NB4 (cell line): ENCODE measurements around the gene MELK.
"Not testable (repeated sequence)": the region's sequence is repeated elsewhere in the genome, so short reads cannot be mapped to it uniquely, and the experiment has no call there.

Experiments used
- DNase-seq: peaks from one replicate; pipeline ENCODE4 v3.0.0; 2010; ENCODE audit warnings: low read depth
- H3K4me3 ChIP-seq: one replicate; pipeline ENCODE4 v1.5.1; 2011; ENCODE audit warnings: mild to moderate bottlenecking, low read depth, low read length, moderate library complexity
- MYC ChIP-seq: IDR thresholded peaks from 2 replicates; pipeline ENCODE4 v1.6.1; 2011; ENCODE audit warnings: low read depth, low read length
- POLR2A ChIP-seq: IDR thresholded peaks from 2 replicates; pipeline ENCODE4 v1.6.1; 2011; ENCODE audit warnings: mild to moderate bottlenecking; ENCODE audit not compliant: insufficient read length; ENCODE audit errors: extremely low read depth
- TF ChIP-seq, protein P1 (sequence below): IDR thresholded peaks from one replicate; pipeline ENCODE4 v1.5.1; 2012; ENCODE audit warnings: low read depth, low read length
- TF ChIP-seq, protein P2 (sequence below): IDR thresholded peaks from 2 replicates; pipeline ENCODE4 v1.6.1; 2011; ENCODE audit warnings: low read depth, low read length

The MELK gene

DNA sequence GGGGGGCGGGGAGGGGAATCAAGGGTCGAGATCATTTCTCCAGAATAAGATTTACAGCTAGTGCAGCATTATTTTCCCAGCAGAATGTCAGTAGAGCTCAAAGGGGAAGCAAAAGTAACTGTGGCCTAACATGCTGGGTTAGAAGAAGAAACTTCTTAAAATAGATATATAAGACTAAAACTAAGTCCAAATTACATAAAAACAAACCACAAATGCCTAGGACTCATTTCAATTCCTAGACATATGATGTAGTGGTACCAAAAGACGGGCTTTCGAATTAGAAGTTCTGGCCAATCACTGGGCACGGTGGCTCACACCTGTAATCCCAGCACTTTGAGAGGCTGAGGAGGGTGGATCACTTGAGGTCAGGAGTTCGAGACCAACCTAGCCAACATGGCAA, 20.8 kb upstream of the MELK start:
- no peak for DNase-seq

DNA sequence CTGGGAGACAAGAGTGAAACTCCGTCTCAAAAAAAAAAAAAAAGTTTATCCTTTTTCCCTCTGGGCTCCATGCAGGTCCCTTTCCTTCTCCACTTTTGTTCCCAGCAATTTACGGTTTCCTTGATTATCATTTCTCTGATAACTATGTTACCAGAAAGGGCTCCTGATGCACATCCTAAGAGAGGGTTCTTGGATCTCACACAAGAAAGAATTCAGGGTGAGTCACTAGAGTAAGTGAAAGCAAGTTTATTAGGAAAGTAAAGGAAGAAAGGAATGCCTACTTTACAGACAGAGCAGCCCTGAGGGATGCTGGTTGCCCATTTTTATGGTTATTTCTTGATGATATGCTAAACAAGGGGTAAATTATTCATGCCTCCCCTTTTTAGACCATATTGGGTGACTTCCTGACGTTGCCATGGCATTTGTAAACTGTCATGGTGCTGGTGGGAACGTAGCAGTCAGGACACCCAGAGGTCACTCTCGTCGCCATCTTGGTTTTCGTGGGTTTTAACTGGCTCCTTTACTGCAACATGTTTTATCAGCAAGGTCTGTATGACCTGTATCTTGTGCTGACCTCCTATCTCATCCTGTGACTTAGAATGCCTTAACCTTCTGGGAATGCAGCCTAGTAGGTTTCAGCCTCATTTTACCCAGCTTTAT, 13.5 kb upstream of the MELK start:
- DNase-seq, result no peak
- TF ChIP-seq, protein P1, sequence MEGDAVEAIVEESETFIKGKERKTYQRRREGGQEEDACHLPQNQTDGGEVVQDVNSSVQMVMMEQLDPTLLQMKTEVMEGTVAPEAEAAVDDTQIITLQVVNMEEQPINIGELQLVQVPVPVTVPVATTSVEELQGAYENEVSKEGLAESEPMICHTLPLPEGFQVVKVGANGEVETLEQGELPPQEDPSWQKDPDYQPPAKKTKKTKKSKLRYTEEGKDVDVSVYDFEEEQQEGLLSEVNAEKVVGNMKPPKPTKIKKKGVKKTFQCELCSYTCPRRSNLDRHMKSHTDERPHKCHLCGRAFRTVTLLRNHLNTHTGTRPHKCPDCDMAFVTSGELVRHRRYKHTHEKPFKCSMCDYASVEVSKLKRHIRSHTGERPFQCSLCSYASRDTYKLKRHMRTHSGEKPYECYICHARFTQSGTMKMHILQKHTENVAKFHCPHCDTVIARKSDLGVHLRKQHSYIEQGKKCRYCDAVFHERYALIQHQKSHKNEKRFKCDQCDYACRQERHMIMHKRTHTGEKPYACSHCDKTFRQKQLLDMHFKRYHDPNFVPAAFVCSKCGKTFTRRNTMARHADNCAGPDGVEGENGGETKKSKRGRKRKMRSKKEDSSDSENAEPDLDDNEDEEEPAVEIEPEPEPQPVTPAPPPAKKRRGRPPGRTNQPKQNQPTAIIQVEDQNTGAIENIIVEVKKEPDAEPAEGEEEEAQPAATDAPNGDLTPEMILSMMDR, result no peak
- TF ChIP-seq, protein P2, sequence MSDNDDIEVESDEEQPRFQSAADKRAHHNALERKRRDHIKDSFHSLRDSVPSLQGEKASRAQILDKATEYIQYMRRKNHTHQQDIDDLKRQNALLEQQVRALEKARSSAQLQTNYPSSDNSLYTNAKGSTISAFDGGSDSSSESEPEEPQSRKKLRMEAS, result no peak
- TF ChIP-seq POLR2A (no peak), MYC (no peak)
- H3K4me3 ChIP-seq, result no peak overlapping the region

More for the DNA sequence above, 20.8 kb upstream of the MELK start:
- TF ChIP-seq, protein P1, result no peak
- TF ChIP-seq, protein P2, result no peak
- TF ChIP-seq POLR2A, result no peak
- no peak for TF ChIP-seq MYC
- H3K4me3 ChIP-seq, result no peak overlapping the region

DNA sequence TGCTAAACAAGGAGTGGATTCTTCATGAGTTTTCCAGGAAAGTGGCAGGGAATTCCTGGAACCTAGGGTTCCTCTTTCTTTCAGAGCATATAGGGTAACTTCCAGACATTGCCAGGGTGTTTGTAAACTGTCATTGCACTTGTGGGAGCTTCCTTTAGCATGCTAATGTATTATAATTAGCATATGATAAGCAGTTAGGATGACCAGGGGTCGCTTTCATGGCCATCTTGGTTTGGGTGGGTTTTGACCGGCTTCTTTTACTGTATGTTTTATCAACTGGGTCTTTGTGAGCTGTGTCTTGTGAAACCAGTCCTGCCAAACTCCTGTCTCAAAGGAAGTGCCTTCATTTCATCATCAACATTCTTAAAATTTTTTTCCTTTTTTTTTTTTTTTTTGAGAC, 11.9 kb upstream of the MELK start:
- no peak for DNase-seq
- TF ChIP-seq MYC (no peak), POLR2A (no peak)
- TF ChIP-seq, protein P1, result no peak
- TF ChIP-seq, protein P2, result no peak
- H3K4me3 ChIP-seq, result no peak overlapping the region

DNA sequence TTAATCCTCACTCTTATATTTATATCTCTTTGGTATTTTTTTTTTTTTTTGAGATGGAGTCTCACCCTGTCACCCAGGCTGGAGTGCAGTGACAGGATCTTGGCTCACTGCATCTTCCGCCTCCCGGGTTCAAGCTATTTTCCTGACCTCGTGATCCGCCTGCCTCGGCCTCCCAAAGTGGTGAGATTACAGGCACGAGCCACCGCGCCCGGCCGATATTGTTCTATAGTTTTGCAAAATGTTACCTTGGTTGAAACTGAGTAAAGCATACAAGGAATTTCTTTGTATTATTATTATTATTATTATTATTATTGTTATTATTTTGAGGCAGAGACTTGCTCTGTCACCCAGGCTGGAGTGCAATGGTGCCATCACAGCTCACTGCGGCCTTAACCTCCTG, 9.9 kb upstream of the MELK start:
- H3K4me3 ChIP-seq, DNase-seq: not testable (repeated sequence)

DNA sequence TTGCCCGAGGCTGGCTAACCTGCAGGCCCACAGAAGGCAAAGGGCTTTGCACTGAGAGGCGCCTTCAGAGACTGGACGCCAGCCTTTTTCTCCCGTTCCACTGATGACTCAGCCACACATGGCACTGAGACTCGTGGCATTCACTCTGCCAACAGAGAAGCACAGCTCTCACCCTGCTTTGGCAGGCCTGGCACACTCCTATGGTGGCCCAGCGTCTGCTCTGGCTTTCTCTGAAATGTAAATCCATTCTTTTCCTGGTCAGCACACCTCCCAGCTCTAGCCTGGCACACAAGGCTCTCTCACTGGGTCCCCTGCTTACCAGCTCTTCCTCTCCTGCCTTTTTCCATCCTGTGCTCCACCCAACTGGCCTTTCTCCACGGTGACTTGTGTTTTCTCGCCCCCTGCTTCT, 5.9 kb upstream of the MELK start:
- no peak for TF ChIP-seq POLR2A
- TF ChIP-seq, protein P2, result no peak
- TF ChIP-seq, protein P1, result no peak
- no peak for TF ChIP-seq MYC
- H3K4me3 ChIP-seq, result no peak overlapping the region
- DNase-seq, result no peak

DNA sequence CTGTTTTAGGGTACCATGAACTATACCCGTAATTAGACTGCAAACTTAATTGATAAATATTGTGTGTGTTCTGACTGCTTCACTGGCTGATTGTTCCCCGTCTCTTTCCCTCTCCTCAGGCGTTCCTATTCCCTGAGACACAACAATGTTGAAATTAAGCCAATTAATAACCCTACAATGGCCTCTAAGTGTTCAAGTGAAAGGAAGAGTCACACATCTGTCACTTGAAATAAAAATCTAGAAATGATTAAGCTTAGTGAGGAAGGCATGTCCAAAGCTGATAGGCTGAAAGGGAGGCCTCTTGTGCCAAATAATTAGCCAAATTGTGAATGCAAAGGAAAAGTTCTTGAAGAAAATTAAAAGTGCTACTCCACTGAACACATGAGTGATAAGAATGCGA, 4.0 kb upstream of the MELK start:
- H3K4me3 ChIP-seq, DNase-seq: not testable (repeated sequence)

DNA sequence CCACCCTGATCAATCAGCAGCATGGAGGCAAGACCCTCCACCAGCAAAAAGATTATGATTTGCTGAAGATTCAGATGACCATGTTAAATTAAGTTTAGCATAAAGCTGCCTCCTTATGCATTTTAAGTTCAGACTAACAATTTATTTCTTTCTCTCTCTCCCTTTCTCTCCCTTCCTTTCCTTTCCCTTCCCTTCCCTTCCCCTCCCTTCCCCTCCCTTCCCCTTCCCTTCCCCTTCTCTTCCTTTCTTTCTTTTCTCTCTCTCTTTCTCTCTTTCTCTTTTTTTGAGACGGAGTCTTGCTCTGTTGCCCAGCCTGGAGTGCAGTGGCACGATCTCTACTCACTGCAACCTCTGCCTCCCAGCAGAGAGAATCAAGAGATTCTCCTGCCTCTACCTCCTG, 1.4 kb upstream of the MELK start:
- TF ChIP-seq, protein P2, result no peak
- H3K4me3 ChIP-seq, result no peak overlapping the region
- DNase-seq, result no peak

DNA sequence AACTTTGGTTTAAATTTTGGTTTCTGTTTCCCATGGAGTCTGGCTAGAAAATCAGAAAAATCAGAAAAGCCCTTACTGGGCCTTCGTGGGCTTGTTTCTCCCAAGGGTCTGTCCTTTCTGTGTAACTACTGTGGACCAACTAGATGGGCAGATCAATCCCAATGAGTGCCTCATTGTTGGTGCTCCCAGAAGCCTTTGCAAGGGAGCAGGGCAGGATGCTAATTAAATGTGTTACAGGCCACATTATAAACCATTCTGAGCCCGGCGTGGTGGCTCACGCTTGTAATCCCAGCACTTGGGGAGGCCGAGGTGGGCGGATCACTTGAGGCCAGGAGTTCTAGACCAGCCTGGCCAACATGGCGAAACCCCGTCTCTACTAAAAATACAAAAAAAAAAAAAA, 1.4 kb downstream of the MELK start:
- H3K4me3 ChIP-seq, result peak overlapping the region; percentile 95
- not testable (repeated sequence) for DNase-seq
